Stimulated activated CD8-positive, alpha-beta memory T cell treated with anti-CD3 and anti-CD28 coated beads, Interleukin-12 subunit alpha, Interleukin-12 subunit beta, amount 100 ng/mL, for 4 hours (primary cell): Measurements from ENCODE around the gene WDR6.
"Not testable (repeated sequence)": the region's sequence is repeated elsewhere in the genome, so short reads cannot be mapped to it uniquely, and the experiment has no call there.

Experiments used
- DNase-seq: peaks from one replicate; pipeline ENCODE4 v3.0.0-alpha.2; 2020; ENCODE audit warnings: low read depth

The WDR6 gene

GRCh38 chr3:48993834-48994233 is 13.4 kb upstream of the WDR6 start:
- no peak for DNase-seq

DNA sequence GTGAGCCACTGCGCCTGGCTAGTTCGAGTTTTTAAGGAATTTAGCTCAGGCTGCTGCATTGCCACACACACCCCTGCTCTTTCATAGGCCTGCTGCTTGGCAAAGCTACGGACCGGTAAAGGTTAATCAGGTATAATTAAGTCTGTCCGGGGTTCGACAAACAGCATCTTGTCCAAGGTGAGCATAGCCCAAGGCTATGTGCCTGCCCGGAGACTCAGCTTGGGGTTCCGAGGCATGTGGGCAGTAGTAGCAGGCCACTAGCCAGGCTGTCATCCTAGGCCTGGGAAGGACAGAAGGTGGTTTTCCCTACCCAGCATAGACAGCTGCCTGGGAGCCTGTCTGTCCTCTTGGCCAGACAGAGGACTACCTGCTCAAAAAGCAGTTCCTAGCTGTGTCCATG is 10.6 kb upstream of the WDR6 start:
- DNase-seq = no peak

- no peak for DNase-seq
These were observed 10.0 kb upstream of the WDR6 start for GRCh38 chr3:48997102-48997635.

- DNase-seq = no peak
These were observed 9.2 kb upstream of the WDR6 start for GRCh38 chr3:48997714-48998637.

- no peak for DNase-seq
These were observed 7.9 kb upstream of the WDR6 start for GRCh38 chr3:48999085-48999858.

- no peak for DNase-seq
These were observed 6.0 kb upstream of the WDR6 start for GRCh38 chr3:49001155-49001554.

DNA sequence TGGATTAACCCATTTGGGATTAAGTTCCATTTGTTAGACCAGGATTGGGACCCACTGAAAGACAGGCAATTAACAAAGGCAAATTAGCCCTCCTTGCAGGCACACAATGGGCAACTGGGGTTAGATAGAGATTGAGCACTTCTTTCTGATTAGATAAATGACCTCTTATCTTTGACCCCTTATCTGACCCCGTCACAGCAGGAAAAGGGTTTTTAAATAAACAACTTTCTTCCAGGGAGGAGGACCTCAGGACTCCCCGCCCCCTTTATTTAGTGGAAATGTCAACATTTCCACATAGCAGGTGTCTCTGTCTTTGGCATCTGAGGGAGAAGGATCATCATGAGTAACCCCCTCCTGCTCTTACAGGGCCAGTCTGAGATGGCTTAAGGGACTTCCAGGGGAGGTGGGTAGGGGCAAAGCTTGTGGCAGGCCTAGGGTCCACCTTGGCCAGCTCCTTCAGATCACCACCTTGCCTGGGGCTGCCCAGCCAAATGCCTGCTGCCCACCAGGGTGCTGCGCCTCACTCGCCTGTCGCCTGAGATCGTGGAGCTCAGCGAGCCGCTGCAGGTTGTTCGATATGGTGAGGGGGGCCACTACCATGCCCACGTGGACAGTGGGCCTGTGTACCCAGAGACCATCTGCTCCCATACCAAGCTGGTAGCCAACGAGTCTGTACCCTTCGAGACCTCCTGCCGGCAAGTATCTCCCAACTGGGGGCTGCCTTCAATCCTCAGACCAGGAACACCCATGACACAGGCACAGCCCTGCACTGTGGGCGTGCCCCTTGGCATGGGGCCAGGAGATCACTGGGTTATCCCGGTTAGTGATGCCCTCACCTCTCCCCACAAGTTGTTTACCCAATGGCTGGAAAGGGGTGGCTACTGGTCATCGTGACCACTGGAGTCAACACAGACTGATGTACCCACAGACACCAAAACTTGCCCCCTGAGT is 2.6 kb upstream of the WDR6 start:
- no peak for DNase-seq

GRCh38 chr3:49005303-49005680 is 1.9 kb upstream of the WDR6 start:
- DNase-seq = no peak

- DNase-seq = no peak
These were observed 1.2 kb upstream of the WDR6 start for GRCh38 chr3:49005998-49006397.

DNA sequence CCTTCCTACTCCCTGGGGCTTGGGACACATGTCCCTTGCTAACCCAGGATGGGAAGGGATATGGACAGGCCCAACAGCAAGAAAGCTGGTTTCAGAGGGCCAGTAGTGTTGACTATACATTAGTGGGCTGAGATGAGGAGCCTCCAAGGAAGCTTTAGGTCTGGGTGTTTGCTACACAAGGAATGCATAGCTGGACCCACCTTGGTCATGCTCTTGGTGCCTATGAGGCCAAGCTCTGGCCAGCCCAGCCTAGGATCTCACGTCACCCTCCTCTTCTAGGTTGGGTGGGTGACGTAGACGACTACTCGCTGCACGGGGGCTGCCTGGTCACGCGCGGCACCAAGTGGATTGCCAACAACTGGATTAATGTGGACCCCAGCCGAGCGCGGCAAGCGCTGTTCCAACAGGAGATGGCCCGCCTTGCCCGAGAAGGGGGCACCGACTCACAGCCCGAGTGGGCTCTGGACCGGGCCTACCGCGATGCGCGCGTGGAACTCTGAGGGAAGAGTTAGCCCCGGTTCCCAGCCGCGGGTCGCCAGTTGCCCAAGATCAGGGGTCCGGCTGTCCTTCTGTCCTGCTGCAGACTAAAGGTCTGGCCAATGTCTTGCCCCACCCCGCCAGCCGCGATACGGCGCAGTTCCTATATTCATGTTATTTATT is 653 bp upstream of the WDR6 start:
- DNase-seq = no peak

GRCh38 chr3:49007771-49008528 is 759 bp downstream of the WDR6 start:
- peak; percentile 80 for DNase-seq

- DNase-seq = not testable (repeated sequence)
These were observed 1.4 kb downstream of the WDR6 start for GRCh38 chr3:49008627-49009026.

GRCh38 chr3:49009396-49009795 is 2.2 kb downstream of the WDR6 start:
- DNase-seq = no peak

DNA sequence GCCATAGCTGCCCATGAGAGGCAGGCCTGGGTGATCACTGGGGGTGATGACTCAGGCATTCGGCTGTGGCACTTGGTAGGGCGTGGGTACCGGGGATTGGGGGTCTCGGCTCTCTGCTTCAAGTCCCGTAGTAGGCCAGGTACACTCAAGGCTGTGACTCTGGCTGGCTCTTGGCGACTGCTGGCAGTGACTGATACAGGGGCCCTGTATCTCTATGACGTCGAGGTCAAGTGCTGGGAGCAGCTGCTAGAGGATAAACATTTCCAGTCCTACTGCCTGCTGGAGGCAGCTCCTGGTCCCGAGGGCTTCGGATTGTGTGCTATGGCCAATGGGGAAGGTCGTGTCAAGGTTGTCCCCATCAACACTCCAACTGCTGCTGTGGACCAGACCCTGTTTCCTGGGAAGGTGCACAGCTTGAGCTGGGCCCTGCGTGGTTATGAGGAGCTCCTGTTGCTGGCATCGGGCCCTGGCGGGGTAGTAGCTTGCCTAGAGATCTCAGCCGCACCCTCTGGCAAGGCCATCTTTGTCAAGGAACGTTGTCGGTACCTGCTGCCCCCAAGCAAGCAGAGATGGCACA is 5.3 kb downstream of the WDR6 start:
- DNase-seq = no peak

DNA sequence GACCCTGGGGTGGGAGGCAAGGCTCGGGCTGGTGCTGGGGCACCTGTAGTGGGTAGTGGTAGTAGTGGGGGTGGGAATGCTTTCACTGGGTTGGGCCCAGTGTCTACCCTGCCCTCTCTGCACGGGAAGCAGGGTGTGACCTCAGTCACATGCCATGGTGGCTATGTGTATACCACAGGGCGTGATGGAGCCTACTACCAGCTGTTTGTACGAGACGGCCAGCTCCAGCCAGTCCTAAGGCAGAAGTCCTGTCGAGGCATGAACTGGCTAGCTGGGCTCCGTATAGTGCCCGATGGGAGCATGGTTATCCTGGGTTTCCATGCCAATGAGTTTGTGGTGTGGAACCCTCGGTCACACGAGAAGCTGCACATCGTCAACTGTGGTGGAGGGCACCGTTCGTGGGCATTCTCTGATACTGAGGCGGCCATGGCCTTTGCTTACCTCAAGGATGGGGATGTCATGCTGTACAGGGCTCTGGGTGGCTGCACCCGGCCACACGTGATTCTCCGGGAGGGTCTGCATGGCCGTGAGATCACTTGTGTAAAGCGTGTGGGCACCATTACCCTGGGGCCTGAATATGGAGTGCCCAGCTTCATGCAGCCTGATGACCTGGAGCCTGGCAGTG is 6.0 kb downstream of the WDR6 start:
- no peak for DNase-seq

DNA sequence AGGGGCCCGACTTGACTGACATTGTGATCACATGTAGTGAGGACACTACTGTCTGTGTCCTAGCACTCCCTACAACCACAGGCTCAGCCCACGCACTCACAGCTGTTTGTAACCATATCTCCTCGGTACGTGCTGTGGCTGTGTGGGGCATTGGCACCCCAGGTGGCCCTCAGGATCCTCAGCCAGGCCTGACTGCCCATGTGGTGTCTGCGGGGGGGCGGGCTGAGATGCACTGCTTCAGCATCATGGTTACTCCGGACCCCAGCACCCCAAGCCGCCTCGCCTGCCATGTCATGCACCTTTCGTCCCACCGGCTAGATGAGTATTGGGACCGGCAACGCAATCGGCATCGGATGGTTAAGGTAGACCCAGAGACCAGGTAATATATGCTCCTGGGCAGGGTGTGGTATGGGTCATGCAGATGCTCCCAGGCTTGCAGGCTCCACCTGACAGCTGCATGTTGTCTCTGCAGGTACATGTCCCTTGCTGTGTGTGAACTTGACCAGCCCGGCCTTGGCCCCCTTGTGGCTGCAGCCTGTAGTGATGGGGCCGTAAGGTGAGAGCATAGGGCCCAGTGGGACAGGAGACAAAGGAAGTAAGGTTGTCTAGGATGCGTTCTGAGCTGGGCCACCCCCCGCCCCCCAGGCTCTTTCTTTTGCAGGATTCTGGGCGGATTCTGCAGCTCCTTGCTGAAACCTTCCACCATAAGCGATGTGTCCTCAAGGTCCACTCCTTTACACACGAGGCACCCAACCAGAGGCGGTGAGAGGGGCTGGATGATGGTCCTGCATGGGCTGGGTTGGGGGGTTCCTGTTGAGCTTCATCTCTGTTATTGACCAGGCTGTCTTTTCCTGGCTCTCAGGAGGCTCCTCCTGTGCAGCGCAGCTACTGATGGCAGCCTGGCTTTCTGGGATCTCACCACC is 6.8 kb downstream of the WDR6 start:
- peak; percentile 34 for DNase-seq

- DNase-seq = no peak
These were observed 7.9 kb downstream of the WDR6 start for GRCh38 chr3:49015072-49015471.

DNA sequence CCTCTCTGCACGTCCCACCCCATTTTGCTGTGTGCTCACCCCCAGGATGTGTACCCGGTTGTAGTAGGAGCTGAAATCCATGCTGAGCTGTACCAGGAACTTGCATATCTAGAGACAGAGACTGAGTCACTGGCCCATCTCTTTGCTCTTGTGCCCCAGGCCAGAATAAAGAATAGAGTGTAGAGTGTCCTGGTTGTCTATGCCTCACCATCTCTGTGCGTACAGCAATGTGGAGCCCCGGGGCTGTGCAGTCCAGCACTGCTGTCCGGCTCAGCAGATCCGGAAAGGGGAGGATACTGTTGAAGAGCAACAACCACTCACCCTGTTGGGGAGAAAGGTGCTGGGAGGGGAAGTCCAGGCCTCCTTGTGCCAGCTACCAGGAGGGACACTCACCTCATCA is 8.6 kb downstream of the WDR6 start:
- no peak for DNase-seq
